Skeletal muscle tissue (tissue), 4 donors: ENCODE measurements around the gene PIK3C2G. TPM values are rescaled to one million over a fixed set of nuclear protein-coding genes. Genes with fewer than 3 reads are reported as not detected.

Source experiments
- H3K27ac ChIP-seq: one replicate; pipeline ENCODE4 v1.7.0; 2013; ENCODE audit warnings: mild to moderate bottlenecking, low read depth, low read length, inconsistent platforms
- H3K27me3 ChIP-seq, 3 donors: one replicate each; pipeline ENCODE4 v1.7.0; 2013; ENCODE audit warnings: low read length in 3 of 3; ENCODE audit not compliant: control insufficient read depth in 3 of 3, insufficient read depth in 3 of 3
- H3K36me3 ChIP-seq, 3 donors: one replicate each; pipeline ENCODE4 v1.7.0; 2013; ENCODE audit warnings: low read length in 3 of 3; ENCODE audit not compliant: control insufficient read depth in 3 of 3, insufficient read depth in 3 of 3
- H3K4me1 ChIP-seq, 3 donors: one replicate each; pipeline ENCODE4 v1.7.0; 2013; ENCODE audit warnings: low read length in 3 of 3, mild to moderate bottlenecking in 3 of 3; ENCODE audit not compliant: control insufficient read depth in 3 of 3, insufficient read depth in 3 of 3
- H3K4me3 ChIP-seq, 3 donors: one replicate each; pipeline ENCODE4 v1.7.0; 2013; ENCODE audit warnings: low read length in 3 of 3
- H3K9ac ChIP-seq, 3 donors: one replicate each; pipeline ENCODE4 v1.7.0; 2013; ENCODE audit warnings: low read length in 3 of 3, mild to moderate bottlenecking in 3 of 3, moderate library complexity in 2 of 3, low read depth in 1 of 3
- H3K9me3 ChIP-seq, 3 donors: one replicate each; pipeline ENCODE4 v1.7.0; 2013; ENCODE audit warnings: low read length in 3 of 3; ENCODE audit not compliant: control insufficient read depth in 3 of 3
- total RNA-seq: library from RNA; depleted of rRNA; stranded (reverse); fragments of >200 nt; gene quantifications from one replicate; pipeline ENCODE4 v1.2.3, GENCODE V29; 2014
- donor health status: Osteomylitis.

PIK3C2G gene
- total RNA-seq, 1 donor from 2014 or later = 0.52 TPM

- no peaks in the 10 kb centered on the region for H3K27me3 ChIP-seq
- no peaks in the 10 kb centered on the region for H3K4me1 ChIP-seq
- peaks cover 0 to 4% (median 0%) of the 10 kb centered on the region in 3 donors for H3K9me3 ChIP-seq
- H3K27ac ChIP-seq = no peak overlapping the region
- no peak overlapping the region for H3K4me3 ChIP-seq
- no peaks in the 10 kb centered on the region for H3K36me3 ChIP-seq
- H3K9ac ChIP-seq = no peak overlapping the region
These were observed 319.4 kb downstream of the PIK3C2G start for GRCh38 chr12:18580706-18581105.

DNA sequence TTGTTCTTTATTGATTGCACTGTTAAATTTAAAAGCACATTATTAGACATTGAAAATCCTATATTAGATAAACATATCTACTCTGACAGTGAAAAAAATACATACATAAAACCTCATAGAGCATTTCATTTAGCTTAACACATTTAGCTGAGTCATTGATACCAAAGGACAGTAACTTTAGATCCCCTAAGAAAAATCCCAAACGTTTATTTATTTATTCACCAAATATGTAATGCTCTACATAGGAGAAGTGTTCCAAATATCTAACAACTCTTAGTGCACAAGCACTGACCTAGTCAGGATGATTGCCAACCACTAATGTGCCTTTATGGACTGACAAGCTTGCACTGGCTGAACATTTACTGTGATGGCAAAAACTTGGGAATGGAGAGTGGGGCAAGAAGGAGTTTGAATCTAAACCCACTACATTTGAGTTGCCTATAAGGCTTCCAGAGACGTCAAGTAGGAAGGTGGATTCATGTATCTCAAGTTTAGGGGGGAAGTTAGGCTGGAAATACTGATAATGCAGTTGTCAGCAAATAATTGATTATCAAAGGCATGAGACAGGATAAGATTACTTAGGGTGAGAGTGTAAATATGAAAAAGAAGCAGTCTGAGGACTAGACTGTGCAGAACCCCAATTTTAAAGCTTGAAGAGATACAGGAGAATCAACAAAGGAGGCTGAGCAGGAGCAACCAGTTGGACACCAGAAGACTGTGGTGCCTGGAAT is 320.1 kb downstream of the PIK3C2G start:
- Histone ChIP-seq H3K4me1 (no peaks in the 10 kb centered on the region), H3K4me3 (no peak overlapping the region), H3K9ac (no peak overlapping the region)

DNA sequence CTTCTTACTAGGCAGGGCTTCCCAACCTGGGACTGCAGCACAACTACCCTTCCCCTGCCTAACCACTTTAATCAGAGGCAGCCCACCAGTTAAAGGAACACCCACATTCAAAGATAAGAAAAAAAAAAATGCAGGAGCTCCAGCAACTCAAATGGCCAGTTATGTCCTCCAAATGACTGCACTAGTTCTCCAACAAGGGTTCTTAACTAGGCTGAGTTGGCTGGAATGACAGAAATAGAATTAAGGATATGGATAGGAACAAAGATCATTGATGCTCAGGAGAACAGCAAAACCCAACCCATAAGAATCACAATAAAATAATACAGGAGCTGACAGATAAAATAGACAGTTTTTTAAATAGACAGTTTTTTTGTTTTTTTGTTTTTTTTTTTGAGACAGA is 322.3 kb downstream of the PIK3C2G start:
- peaks cover 0 to 4% (median 0%) of the 10 kb centered on the region in 3 donors for H3K9me3 ChIP-seq
- H3K36me3 ChIP-seq = no peaks in the 10 kb centered on the region
- H3K4me3 ChIP-seq = no peak overlapping the region
- H3K27ac ChIP-seq = no peak overlapping the region
- H3K4me1 ChIP-seq = no peaks in the 10 kb centered on the region
- no peak overlapping the region for H3K9ac ChIP-seq
- no peaks in the 10 kb centered on the region for H3K27me3 ChIP-seq

More for the DNA sequence above, 320.1 kb downstream of the PIK3C2G start:
- Histone ChIP-seq H3K9me3 (peaks cover 0 to 4% (median 0%) of the 10 kb centered on the region in 3 donors), H3K27me3 (no peaks in the 10 kb centered on the region), H3K36me3 (no peaks in the 10 kb centered on the region), H3K27ac (no peak overlapping the region)

GRCh38 chr12:18586581-18586980 is 325.3 kb downstream of the PIK3C2G start:
- Histone ChIP-seq H3K36me3 (no peaks in the 10 kb centered on the region), H3K9me3 (peaks cover 0 to 4% (median 0%) of the 10 kb centered on the region in 3 donors), H3K9ac (no peak overlapping the region), H3K4me1 (no peaks in the 10 kb centered on the region), H3K4me3 (no peak overlapping the region), H3K27me3 (no peaks in the 10 kb centered on the region), H3K27ac (no peak overlapping the region)

DNA sequence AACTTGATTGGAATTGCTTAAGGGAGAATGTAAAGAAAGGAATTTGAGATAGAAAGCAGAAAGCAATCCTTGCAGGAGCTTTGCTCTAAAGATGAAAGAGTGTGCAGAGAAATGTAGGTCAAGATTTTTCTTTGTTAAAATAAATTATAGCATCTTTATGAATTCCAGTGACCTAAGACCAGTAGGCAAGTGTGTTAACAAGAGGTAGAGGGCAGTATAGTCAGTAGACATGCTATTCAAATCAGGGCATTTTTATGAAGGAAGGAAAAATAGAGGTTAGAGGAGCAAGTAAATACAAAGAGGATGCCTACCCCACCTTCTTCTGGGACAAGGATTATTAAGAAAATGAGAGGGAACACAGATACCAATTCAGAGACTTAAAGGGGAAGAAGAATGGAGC is 328.0 kb downstream of the PIK3C2G start:
- Histone ChIP-seq H3K9ac (no peak overlapping the region), H3K27ac (no peak overlapping the region), H3K4me1 (no peaks in the 10 kb centered on the region), H3K4me3 (no peak overlapping the region), H3K27me3 (no peaks in the 10 kb centered on the region), H3K9me3 (no peaks in the 10 kb centered on the region), H3K36me3 (no peaks in the 10 kb centered on the region)

- Histone ChIP-seq H3K4me3 (no peak overlapping the region), H3K9me3 (no peaks in the 10 kb centered on the region), H3K27me3 (no peaks in the 10 kb centered on the region), H3K27ac (no peak overlapping the region), H3K36me3 (no peaks in the 10 kb centered on the region), H3K4me1 (no peaks in the 10 kb centered on the region), H3K9ac (no peak overlapping the region)
These were observed 330.2 kb downstream of the PIK3C2G start for GRCh38 chr12:18591473-18591872.

DNA sequence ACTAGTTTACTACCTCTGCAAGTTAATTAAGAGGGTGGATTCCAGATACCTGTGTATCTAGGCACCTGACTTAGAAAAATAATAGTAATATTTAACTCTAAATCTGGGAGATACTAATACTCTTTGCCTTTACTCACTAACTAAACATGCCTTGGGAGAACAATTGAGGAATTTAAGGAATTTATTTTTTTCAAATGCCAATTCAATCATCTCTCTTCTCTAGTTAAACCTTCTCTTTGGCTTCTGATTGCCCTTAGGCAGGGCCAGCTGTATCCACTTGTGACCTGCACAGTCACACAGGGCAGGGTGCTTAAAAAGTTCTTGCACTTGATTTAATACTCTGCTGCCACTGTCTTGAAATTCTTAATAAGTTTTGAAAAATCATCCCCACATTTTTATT is 334.1 kb downstream of the PIK3C2G start:
- H3K4me3 ChIP-seq = no peak overlapping the region
- H3K27me3 ChIP-seq = no peaks in the 10 kb centered on the region
- H3K9me3 ChIP-seq = no peaks in the 10 kb centered on the region
- no peak overlapping the region for H3K9ac ChIP-seq
- no peaks in the 10 kb centered on the region for H3K36me3 ChIP-seq
- H3K27ac ChIP-seq = no peak overlapping the region
- no peaks in the 10 kb centered on the region for H3K4me1 ChIP-seq

- Histone ChIP-seq H3K36me3 (no peaks in the 10 kb centered on the region), H3K9ac (no peak overlapping the region), H3K27ac (no peak overlapping the region), H3K27me3 (no peaks in the 10 kb centered on the region), H3K4me1 (no peaks in the 10 kb centered on the region), H3K4me3 (no peak overlapping the region), H3K9me3 (no peaks in the 10 kb centered on the region)
These were observed 340.6 kb downstream of the PIK3C2G start for GRCh38 chr12:18601962-18602361.

DNA sequence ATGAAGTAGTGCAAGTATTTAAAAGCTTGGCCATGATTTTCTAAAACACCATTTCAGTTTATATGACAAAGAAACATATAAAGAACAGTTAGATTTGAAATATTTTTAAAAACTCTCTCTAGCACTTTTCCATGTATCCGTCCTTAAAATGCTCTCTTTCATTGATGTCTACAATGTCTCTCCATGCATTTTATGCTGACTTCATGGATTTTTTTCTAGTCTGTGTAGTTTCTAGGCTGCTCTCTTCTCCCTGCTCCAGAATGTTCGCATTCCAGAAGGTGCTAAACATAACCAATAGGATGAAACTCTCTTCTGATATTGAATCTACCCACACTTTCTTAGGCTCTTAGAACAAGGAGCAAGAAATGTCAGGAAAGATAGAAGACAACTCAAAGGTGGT is 351.7 kb downstream of the PIK3C2G start:
- no peaks in the 10 kb centered on the region for H3K9me3 ChIP-seq
- no peaks in the 10 kb centered on the region for H3K27me3 ChIP-seq
- no peaks in the 10 kb centered on the region for H3K4me1 ChIP-seq
- H3K9ac ChIP-seq = no peak overlapping the region
- no peak overlapping the region for H3K27ac ChIP-seq
- H3K4me3 ChIP-seq = no peak overlapping the region
- no peaks in the 10 kb centered on the region for H3K36me3 ChIP-seq

DNA sequence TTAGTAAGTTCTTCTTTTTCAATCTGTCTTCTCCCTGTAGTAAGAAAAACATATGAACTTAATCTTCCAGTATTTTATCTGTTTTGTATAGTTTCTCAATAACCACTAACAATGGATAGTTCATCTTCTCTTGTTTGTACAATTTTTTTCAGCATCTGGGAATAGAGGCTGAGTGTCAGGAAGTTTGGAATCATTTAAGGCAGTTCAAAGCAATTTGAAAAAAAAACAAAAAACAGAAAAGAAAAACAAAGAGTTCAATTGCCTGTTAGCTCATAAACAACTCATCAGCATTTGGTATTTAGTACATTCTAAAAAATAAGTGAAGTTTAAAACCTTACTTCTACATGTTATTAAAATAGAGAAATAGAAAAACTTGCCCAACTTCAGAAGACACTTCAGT is 359.7 kb downstream of the PIK3C2G start:
- no peaks in the 10 kb centered on the region for H3K27me3 ChIP-seq
- no peaks in the 10 kb centered on the region for H3K4me1 ChIP-seq
- no peaks in the 10 kb centered on the region for H3K9me3 ChIP-seq
- H3K36me3 ChIP-seq = no peaks in the 10 kb centered on the region
- H3K4me3 ChIP-seq = no peak overlapping the region
- H3K27ac ChIP-seq = no peak overlapping the region
- H3K9ac ChIP-seq = no peak overlapping the region
